Activated T-cell treated with anti-CD3 and anti-CD28 coated beads for 1 hour (primary cell): Measurements from ENCODE around the gene ZBTB45.

Experiments used
- DNase-seq: peaks from one replicate; pipeline ENCODE4 v3.0.0-alpha.2; 2020; ENCODE audit warnings: low read depth

The ZBTB45 gene

DNA sequence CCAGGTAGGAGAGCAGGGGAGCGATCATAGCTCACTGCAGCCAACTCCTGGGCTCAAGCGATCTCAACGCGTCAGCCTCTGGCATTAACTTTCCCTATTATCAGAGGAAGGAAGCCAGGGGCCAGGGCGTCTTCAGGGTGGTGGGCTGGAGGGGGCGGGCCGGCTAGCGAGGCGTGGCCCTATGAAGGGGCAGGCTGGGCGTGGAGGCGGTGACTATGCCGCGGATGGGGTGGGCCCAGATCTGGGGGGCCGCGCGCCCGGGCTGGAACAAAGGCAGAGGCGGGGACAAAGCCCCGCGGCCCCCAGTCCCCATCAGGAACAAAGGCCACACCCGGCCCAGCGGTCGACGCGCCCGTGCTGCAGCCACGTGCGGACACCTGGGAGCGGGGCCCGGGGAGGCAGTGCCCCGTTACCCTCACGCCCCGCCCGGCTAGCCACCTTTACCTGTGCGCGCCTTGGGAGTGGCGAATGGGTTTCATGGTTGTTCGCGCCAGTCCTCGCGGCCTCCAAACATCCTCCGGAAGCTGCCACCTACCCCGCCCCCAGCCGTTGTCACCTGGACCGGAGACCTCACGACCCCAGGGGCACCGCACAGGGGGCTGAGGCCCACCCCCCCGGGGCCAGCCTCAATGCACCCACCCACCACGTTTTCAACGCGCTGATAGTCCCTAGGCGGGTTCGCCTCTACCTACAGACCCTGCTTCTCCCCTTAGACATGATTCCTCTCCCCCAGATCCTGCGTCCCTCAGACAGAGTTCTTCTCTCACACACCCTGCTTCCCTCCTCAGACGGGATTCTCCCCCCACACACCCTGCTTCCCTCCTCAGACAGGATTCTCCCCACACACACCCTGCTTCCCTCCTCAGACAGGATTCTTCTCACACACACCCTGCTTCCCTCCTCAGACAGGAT is 18.9 kb upstream of the ZBTB45 start:
- no peak for DNase-seq

DNA sequence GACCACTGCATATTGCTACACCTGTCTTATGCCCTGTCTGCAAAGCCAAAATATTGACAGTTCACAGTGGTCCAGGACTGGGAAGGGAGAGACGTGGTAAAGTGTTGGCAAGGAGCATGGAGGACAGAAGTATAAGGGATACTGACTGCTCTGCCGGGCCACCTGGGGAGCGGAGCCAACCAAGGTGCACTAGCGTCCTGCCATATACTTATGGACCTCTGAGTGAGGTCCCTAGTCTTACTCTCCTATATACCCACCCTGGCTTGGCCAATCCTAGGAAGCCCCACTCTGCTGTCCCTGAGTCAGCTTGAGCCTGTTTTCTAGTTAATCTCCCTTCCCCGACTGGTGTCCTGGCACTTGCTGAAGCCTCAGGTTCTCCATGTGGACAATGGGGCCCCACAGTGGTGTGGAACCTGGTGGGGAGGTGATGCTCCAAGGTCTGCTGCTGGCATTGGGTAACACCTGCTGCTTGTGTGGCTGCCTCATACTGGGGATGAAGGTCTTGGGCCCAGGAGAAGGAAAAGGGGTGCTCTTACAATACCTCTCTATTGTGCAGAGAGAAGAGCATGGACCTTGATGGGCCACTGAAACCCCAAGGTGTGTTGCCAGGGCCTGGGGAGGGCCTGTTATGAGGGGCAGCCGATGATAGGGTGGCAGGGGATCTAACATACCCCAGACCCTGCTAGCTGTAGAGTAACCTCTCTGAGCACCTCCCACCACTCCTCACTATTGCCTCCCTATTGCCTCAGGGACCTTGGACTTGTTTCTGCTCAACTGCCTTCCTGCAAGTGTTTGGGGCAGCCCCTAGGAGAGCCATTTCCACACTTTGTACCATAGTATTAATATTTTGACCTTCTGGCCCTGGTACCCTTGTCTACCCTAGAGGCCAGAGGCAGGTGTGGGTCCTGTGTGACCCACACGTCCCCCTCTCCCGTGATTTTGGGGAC is 17.5 kb upstream of the ZBTB45 start:
- DNase-seq = no peak

DNA sequence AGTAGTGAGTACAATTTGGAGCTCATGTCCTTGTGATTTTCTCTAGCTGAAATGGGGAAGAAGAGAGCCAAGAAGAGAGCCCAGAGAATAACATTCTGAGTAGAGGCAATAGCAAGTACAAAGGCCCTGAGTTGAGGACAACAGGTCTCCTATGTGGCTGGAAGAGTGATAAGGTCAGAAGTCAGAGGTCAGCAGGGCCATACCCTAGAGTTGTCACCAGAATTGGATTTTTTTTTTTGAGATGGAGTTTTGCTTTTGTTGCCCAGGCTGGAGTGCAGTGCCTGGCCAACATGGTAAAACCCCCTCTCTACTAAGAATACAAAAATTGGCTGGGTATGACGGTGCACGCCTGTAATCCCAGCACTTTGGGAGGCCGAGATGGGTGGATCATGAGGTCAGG is 16.2 kb upstream of the ZBTB45 start:
- no peak for DNase-seq

DNA sequence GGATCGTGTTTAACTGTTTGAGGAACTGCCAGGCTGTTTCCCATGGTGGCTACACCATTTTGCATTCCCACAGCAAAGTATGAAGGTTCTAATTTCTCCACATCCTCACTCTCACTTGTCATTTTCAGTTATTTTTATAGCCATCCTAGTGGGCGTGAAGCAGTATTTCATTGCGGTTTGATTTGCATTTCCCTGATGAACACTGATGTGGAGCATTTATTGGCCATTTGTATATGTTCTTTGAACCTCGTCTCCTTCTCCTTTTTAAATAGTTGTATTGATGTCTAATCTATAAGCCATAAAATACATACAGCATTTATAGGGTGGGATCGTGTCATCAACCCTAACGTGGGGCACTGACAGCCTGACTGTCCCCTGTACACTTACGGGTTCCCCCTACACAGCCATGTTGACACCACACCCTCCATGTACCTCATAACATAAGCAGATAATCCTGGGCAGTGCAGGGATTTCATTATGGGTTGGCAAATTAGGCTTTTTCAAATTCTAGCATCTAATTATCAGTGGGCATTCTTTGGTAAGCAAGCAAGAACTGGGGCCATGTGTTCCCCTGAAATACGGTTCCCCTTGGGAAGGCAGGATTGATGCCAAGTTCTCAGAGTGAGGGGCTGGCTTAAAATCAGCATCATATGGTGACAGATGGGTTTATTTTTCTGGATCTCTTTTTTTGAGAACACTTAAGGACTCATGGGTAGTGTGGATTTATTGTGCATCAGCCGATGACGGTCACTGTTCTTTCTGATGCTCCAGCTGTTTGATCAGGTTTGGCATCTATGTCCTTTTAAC is 11.6 kb upstream of the ZBTB45 start:
- no peak for DNase-seq

DNA sequence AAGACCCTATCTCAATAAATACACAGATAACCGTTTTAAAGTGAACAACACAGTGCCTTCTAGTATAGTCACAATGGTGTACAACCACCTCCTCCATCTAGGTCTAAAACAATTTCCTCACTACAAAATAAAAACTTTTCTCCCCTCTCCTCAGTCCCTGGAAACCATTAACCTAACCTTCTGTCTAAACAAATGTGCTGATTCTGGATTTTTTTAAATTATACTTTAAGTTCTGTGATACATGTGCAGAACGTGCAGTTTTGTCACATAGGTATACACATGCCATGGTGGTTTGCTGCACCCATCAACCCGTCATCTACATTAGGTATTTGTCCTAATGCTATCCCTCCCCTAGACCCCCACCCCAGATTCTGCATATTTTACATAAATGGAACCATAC is 9.8 kb upstream of the ZBTB45 start:
- no peak for DNase-seq

DNA sequence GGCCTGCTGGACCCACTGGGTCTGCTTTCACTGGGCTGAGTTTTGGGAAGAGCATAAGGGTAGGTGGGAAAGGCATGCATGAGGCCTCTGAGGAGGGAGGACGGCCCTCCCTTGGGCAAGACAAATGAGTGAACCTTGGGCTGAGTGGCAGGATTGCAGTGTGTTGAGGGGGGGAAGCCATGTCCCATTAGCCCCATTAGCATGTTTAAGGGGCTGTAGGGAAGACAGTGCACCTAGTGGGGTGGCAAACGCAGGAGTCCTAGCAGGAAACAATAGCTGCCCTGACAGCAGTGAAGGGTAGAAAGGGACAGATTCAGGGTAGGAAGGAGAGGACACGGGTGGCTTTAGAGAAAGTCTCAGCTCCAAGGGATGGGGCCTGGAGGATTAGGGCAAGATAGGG is 3.1 kb upstream of the ZBTB45 start:
- no peak for DNase-seq

DNA sequence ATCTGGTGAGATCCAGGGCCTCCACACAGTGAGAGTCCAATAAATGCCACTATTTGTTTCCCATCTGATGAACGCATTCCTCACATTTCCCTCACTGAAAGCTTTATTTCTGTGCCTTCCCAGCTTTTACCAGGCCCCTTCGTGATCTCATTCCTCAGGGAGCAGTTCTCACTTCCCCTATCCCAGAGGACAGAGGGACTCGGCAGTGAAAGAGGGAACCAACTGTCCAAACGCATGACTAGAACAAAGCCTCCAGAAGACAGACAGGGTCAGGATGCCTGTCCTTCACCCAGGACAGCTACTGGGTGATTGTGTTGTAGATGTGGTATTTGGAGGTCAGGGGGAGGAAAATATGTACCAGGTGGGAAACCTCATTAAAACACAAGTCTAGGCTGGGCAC is 2.0 kb upstream of the ZBTB45 start:
- DNase-seq = no peak

DNA sequence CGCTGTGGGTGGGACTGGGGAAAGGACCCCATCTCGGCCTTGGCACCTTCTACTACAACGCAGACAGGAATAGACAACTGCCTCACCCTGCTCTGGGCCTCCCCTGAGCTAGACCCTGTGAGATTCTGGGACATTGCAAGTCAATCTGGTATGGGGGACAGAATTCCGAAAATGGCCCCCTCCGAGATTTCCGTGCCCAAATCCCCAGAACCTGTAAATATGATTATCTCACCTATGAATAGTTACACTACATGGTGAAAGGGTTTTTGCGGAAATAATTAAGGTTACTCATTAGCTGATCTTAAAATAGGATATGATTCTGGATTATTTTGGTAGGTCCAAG is 618 bp upstream of the ZBTB45 start:
- DNase-seq = no peak

DNA sequence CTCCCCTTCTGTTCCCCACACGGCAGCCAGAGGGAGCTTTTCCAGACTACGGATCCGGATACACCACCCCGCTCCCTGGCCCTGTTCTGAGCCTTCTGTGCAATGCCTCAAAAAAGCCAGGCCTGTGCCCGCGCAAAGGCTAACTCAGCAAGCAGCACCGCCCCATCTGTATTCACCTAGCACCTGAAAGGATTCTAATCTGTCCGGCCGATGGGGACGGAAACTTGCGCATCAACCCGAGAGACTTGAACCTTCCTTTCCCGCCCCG is 589 bp downstream of the ZBTB45 start:
- peak; percentile 30 for DNase-seq

DNA sequence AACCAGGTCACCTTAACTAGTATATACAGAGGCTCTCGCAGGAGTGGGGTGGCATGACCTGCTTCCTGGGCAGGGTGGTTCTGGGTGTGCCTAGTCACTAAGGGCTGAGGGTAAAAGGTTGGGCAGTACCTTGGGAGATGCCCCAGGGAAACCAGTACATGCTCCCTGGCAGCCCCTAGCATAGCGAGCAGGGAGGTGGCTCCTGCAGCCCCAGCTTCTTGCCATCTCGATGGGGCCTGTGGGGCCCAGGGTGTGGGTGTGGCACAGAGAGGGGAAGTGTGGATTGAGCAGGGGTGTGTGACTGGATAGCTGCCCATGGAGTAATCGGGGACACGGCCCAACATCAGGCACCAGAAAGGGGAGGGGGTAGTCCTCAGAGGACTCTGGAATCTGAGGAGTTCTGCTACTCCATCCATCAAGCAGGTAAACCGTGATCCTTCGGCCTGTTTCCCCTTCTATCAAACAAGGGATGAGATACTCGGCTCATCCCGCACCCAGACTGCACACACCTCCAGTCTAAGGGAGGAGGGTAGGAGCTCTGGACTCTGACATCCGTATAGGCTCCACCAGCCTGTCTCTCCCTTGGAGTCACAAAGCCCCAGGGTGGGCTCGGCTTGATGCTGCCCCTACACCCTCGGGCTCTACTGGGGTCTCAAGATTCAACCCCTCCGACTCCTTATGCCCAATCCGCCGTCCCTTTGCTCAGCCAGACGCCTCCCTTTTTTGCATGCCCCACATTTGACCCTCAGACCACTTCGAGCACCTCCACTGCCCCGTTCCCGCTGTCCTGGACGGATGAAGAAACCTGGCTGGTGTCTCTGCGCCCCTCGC is 1.1 kb downstream of the ZBTB45 start:
- no peak for DNase-seq

DNA sequence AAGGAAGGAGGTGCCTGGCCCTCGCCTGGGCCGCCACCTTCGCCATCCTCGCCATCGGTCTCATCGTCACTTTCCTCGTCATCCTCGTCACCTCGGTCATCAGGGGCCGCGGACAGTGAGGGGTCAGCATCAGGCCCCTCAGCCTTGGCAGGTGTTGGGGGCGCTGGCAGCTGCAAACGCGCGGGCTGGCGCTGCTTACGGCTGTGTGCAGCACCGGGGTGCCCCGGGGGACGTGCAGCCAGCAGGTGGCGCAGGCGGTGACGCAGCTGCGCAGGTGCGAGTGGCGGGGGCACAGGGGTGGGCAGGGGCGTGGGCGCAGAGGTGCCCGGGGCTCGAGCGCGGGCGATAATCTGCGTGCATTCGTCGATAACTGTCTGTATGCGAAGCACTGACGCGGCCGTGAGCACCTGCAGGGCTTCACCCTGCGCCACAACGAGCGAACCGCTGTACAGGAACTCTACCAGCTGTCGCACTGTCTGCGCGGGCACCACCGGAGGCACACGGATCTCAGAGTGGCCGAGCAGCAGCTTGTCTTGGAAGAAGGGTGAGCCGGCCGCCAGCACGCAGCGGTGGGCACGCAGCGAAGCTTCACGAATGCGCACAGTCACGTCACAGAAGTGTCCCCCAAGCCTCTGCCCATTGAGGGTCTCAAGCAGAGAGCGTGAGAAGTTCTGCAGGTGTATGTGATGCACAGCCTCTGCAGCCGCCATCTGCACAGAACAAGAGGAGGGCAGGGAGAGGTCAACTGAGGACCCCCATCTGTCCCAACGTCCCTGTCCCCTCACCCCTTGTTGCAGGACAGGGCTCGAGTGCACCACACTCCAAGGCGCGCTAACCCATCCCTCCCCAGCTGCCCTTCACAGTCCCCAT is 2.4 kb downstream of the ZBTB45 start:
- no peak for DNase-seq

DNA sequence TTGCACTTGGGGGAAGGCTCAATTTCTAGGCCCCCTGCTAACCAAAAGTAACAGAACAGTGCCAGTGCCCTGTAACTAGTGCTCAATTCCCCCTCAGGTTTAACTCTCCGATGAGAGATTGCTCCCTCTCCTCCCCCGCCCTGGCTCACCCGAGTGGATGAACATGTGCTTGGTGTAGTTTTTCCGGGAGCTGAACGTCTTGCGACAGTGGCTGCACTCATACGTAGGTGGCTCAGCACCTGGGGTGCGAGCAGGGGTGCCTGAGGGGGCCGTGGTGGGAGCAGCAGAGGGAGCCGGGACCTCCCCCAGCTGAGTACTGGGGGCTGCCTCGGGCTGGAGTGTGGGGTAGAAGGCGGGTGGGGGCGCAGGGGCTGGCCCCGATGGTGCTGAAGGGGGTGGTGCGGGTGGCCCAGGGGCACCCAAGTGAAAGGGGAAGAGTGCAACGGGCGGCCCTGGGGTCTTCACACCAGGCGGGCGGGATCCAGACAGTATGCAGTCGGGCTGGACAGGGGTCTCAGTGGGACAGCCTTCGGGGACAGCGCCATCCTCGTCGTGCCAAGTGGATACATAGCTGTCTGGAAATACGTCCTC is 3.3 kb downstream of the ZBTB45 start:
- no peak for DNase-seq

DNA sequence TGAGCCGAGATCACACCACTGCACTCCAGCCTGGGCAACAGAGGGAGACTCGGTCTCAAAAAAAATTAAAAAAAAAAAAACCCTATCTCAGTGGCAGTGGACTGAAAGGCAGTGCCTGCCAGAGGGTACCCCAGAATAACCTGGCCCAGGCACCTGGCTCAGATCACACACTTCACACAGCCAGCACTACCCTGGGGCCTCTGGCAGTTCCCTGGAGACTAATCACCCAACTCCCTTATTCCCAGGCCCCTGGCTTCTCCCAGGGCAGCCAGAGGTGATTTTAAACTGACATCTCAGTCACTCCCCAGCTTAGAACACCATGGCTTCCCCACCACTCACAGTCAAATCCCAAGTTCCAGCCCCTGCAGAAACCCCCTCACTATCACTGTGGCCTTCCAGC is 4.4 kb downstream of the ZBTB45 start:
- DNase-seq = no peak

DNA sequence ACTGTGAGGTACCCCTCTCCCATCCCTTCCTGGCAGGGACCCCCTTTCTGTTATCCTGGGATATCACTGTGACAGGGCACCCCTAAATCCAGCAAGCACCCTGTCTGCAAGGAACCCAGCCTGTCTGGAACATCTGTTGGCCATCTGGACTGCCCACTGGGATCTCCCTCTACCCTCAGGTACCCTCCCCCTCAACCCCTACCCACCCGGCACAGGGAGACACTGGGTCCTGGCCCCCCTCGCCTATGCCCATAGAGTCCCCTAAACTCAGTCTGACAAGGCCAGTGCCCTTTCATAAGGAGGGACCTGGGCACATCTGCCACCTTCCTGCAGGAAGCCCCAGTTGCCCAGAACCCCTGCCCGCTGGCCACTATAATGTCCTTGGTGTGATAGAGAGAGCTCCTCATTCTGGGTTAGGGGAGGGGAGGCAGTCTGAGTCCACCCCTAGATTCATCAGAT is 5.0 kb downstream of the ZBTB45 start:
- DNase-seq = no peak

DNA sequence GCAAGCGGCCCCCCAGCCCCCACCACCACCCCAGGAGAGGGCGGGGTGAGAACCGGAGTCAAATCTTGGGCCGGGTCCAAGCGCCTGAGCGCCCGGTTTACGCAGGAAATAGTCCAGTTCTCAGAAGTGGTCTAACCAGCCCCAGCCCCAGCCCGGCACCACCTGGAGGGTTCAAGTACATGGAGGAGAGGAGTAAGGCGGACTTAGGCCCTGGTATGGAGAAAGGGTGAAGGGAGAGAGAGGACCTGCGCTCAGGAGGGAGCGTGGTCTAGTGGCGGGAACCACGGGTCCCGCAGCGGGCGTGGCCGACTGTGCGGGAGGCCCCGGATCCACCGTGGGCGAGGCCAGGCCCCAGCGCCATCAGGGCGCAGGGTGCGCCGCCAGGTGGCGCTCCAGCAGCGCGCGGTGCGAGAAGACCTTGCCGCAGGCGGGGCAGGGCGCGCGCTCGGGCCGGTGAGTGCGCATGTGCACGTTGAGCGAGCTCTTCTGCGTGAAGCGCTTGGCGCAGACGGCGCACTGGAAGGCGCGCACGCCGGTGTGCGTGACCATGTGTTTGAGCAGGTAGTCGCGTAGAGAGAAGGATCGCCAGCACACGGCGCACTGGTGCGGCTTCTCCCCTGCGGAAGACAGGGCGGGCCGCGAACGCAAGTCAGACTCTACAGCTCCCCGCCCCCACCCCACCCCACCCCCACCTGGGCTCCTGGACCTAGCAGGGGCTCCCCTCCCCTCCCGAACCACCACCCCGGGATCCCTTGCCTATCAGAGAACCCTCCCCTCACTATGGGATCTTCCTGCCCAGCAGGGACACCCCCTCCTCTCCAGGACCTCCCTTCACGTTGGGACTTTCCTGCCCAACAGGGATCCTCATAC is 5.7 kb downstream of the ZBTB45 start:
- DNase-seq = peak; percentile 94

DNA sequence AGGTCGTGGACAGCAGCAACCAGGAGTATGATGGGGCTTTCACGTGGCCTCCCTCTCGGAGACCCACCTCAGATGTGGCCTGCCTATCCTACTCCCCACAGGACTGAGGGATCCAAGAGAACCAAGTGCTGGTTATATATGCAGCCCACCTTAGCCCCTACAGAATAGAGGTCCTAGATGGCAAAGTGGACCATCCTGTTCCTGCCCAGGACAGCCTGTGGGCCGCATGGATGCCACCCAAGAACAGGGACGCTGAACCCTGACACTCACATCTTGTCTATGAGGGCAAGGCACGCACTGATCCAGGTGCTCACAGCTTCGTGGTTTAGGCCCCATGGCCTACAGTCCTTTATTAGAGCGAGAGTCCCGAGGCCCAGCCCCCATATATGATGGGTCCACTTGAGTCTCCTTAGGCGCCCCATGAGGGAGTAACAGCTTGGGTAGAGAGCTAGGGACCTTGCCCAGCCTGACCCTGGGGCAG is 6.4 kb downstream of the ZBTB45 start:
- no peak for DNase-seq

DNA sequence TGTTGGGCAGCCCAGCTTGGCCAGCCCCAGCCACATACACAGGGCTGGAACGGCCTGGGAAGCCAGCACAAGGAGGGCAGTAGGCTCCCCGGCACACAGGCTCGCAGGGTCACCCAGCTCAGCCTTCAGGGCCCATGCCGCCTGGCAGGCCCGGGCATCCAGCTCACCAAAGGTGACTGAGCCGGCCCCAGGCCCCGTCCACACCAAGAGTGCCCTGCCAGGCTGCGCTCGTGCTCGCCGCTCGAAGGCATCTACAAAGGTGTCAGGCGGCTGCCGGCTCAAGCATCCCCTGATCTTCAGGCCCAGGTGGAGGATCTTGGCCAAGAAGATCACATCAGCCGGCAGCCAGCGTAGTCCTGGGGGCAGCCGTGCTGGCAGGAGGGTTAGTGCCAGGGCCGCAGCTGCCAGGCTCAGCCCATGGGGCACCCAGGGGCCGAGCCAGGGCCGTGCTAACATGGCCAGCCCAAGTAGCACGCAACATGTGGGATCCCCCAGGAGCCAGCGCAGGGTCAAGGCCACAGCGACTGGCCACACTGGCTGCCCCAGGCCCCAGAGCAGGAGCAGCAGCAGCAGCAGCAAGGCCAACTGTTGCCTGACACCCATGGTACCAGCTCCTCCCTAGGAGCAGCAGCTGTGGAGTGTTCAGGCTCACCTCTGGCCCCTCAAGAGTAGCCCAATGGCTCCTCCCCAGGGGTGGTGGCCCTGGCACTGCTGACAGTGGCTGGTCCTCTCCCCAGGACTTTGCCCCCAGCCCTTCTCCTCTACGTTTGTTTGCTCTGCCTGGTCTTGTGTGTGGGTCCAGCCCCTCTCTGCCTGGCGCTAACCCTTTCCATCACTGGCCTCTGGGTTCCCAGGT is 8.0 kb downstream of the ZBTB45 start, which contains the start of gene SLC27A5:
SLC27A5 (minus strand) TSS at position 640 of the 856 bp plus-strand sequence; CDS start at position 603, 37 bp downstream.
- DNase-seq = no peak
